ENCODE measurements around the gene KCNH8.

KCNH8 gene

GRCh38 chr3:19527746-19528145 is 379.4 kb downstream of the KCNH8 start:
- no peak overlapping the region for H3K27ac ChIP-seq
- TF ChIP-seq CTCF (IDR thresholded peaks at IDR 0.05): no peak
- DNase-seq (ENCODE audit: low spot score): no peak
- H3K4me3 ChIP-seq: no peak overlapping the region

- no peak overlapping the region for H3K27ac ChIP-seq
- no peak overlapping the region for H3K4me3 ChIP-seq
- TF ChIP-seq CTCF (IDR thresholded peaks at IDR 0.05): no peak
- DNase-seq (ENCODE audit: low spot score): no peak
These were observed 383.1 kb downstream of the KCNH8 start for GRCh38 chr3:19531426-19531825.

- TF ChIP-seq CTCF (IDR thresholded peaks at IDR 0.05): no peak
- Histone ChIP-seq H3K27ac (no peak overlapping the region), H3K4me3 (no peak overlapping the region)
- DNase-seq (ENCODE audit: low spot score): no peak
These were observed 391.4 kb downstream of the KCNH8 start for GRCh38 chr3:19539518-19540392.

GRCh38 chr3:19540464-19540863 is 392.2 kb downstream of the KCNH8 start:
- TF ChIP-seq CTCF (IDR thresholded peaks at IDR 0.05): no peak
- H3K4me3 ChIP-seq: no peak overlapping the region
- no peak for DNase-seq (ENCODE audit: low spot score)
- H3K27ac ChIP-seq: no peak overlapping the region

GRCh38 chr3:19541284-19541683 is 393.0 kb downstream of the KCNH8 start:
- no peak for TF ChIP-seq CTCF (IDR thresholded peaks at IDR 0.05)
- Histone ChIP-seq H3K4me3 (no peak overlapping the region), H3K27ac (no peak overlapping the region)
- DNase-seq (ENCODE audit: low spot score): no peak

- peak; percentile 32 for TF ChIP-seq CTCF (IDR thresholded peaks at IDR 0.05)
- DNase-seq (ENCODE audit: low spot score): no peak
- Histone ChIP-seq H3K4me3 (no peak overlapping the region), H3K27ac (no peak overlapping the region)
These were observed 395.0 kb downstream of the KCNH8 start for GRCh38 chr3:19543212-19543841.
